ENCODE measurements around the gene GGA2. TPM values are rescaled to one million over a fixed set of nuclear protein-coding genes. Genes with fewer than 3 reads are reported as not detected.

GGA2 gene
- total RNA-seq, 1 donor from 2014 or later: 161 TPM

GRCh38 chr16:23416816-23417215 is 93.5 kb downstream of the GGA2 start:
- H3K4me1 ChIP-seq: no peaks in the 10 kb centered on the region
- intact Hi-C loops (cut with DNase I): no loop called here
- no peak for DNase-seq
- ATAC-seq: no peak
- H3K27me3 ChIP-seq: no peaks in the 10 kb centered on the region
- H3K27ac ChIP-seq: no peak overlapping the region
- no peak overlapping the region for H3K4me3 ChIP-seq
- H3K9me3 ChIP-seq: no peaks in the 10 kb centered on the region
- peaks cover 66% of the 10 kb centered on the region for H3K36me3 ChIP-seq
- no peak for TF ChIP-seq CTCF (IDR thresholded peaks at IDR 0.05)

GRCh38 chr16:23414731-23415130 is 95.6 kb downstream of the GGA2 start:
- H3K27ac ChIP-seq: no peak overlapping the region
- no peak for TF ChIP-seq CTCF (IDR thresholded peaks at IDR 0.05)
- intact Hi-C loops (cut with DNase I): no loop called here
- no peak for ATAC-seq
- H3K27me3 ChIP-seq: no peaks in the 10 kb centered on the region
- peaks cover 81% of the 10 kb centered on the region for H3K36me3 ChIP-seq
- no peaks in the 10 kb centered on the region for H3K9me3 ChIP-seq
- H3K4me1 ChIP-seq: no peaks in the 10 kb centered on the region
- no peak for DNase-seq
- no peak overlapping the region for H3K4me3 ChIP-seq

Other genes with a start within 250 kb of the GGA2 start
- 50.3 TPM for gene SCNN1B, start 208.2 kb downstream of the GGA2 start, total RNA-seq
- 21.2 TPM for gene COG7, start 57.3 kb downstream of the GGA2 start, total RNA-seq
- 15.3 TPM for gene EARS2, start 46.9 kb upstream of the GGA2 start, total RNA-seq
- gene UBFD1, start 47.2 kb upstream of the GGA2 start, total RNA-seq: 42.3 TPM
- 49.2 TPM for gene NDUFAB1, start 85.8 kb upstream of the GGA2 start, total RNA-seq
- 11.7 TPM for gene PALB2, start 130.8 kb upstream of the GGA2 start, total RNA-seq
- 48.7 TPM for gene DCTN5, start 131.0 kb upstream of the GGA2 start, total RNA-seq
- 1.8 TPM for gene PLK1, start 168.4 kb upstream of the GGA2 start, total RNA-seq
- gene ERN2, start 202.7 kb upstream of the GGA2 start, total RNA-seq: 0.29 TPM
- not detected for gene CHP2, start 244.5 kb upstream of the GGA2 start, total RNA-seq